ENCODE data around the gene SAMD4B. TPM values are rescaled to one million over a fixed set of nuclear protein-coding genes. Genes with fewer than 3 reads are reported as not detected.
A peak's percentile ranks its signal among the peaks of the same experiment; 100 is the strongest.

The SAMD4B gene
- total and polyA plus RNA-seq, 9 of the 15 experiments (the other 6 are each of a cell fraction or from before 2014, with no cell fraction given): 3.4 to 90.5 (median 38.0) TPM

GRCh38 chr19:39408392-39409207, 66.4 kb downstream of the SAMD4B start (continued):
- TF ChIP-seq ZBTB49 (CRISPR knock-in tag; IDR thresholded peaks at IDR 0.05; ENCODE audit: borderline replicate concordance) (no peak), BCL6 (CRISPR knock-in tag; IDR thresholded peaks at IDR 0.05) (no peak), TFAP4 (CRISPR knock-in tag; IDR thresholded peaks at IDR 0.05; ENCODE audit: borderline replicate concordance) (peak; percentile 59), CBFA2T3 (IDR thresholded peaks at IDR 0.05) (no peak), KLF13 (tag; IDR thresholded peaks at IDR 0.05; ENCODE audit: borderline replicate concordance, low read depth) (no peak), PCBP1 (IDR thresholded peaks at IDR 0.05; ENCODE audit: low read depth, low read length, poor library complexity, severe bottlenecking) (no peak), ZNF507 (tag; conservative IDR thresholded peaks at IDR 0.05) (no peak), GATA2 (CRISPR knock-in tag; IDR thresholded peaks at IDR 0.05) (no peak), NCOA1 (IDR thresholded peaks at IDR 0.05; ENCODE audit: low read depth) (no peak)
- TF ChIP-seq, protein P1, sequence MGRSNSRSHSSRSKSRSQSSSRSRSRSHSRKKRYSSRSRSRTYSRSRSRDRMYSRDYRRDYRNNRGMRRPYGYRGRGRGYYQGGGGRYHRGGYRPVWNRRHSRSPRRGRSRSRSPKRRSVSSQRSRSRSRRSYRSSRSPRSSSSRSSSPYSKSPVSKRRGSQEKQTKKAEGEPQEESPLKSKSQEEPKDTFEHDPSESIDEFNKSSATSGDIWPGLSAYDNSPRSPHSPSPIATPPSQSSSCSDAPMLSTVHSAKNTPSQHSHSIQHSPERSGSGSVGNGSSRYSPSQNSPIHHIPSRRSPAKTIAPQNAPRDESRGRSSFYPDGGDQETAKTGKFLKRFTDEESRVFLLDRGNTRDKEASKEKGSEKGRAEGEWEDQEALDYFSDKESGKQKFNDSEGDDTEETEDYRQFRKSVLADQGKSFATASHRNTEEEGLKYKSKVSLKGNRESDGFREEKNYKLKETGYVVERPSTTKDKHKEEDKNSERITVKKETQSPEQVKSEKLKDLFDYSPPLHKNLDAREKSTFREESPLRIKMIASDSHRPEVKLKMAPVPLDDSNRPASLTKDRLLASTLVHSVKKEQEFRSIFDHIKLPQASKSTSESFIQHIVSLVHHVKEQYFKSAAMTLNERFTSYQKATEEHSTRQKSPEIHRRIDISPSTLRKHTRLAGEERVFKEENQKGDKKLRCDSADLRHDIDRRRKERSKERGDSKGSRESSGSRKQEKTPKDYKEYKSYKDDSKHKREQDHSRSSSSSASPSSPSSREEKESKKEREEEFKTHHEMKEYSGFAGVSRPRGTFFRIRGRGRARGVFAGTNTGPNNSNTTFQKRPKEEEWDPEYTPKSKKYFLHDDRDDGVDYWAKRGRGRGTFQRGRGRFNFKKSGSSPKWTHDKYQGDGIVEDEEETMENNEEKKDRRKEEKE (IDR thresholded peaks at IDR 0.05; ENCODE audit: borderline replicate concordance in 1 of 2, control insufficient read depth in 1 of 2, low read depth in 2 of 2, low read length in 1 of 2): peak in 1 of 2 experiments; percentile 61; a peak in 1 of 4 replicates

All from K562 (cell line).